UCSD-AML1 (cell line): ENCODE measurements around the gene FREM1.

Experiments
- DNase-seq: peaks from one replicate; lab custom pipeline; 2025; ENCODE audit not compliant: unreplicated experiment; lab: John Stamatoyannopoulos, UW

Gene FREM1

DNA sequence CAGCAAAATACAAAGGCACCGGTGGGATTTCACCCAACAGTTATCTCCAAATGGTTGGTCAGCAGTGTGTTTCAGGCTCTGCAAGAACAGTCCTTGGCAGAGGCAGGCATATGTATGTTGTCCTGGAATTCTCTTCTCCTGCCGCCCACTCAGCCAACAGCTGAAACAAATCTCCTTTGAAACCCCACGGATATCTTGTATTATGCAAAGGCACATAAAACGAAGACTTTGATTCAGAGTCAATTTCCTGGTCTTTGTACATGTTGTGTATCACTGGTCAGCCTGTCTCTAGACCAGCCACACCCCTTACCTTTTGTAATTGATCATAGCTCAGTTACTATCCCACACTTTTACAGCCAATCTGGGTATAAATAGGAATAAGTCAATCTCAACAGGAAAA lies 29.2 kb downstream of the FREM1 start:
- DNase-seq = no peak

GRCh38 chr9:14870090-14870489 lies 40.1 kb downstream of the FREM1 start:
- DNase-seq = no peak

DNA sequence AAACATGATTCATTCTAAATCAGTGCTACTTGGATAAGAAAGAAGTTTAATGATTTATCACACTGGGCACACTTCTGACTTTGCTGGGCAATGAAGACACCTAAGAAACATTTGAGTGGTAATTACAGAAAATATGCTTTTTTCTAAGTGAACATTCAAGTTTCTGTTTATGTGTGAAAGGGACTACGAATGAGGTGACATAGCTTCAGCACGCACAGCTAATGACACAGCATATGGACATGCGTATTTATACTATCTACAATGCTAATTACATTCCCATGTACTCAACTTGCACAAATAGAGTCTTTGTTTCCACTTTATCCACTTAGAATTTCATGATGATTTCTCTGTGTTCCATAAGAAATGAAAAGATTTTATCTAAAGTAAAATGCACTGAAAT lies 40.6 kb downstream of the FREM1 start:
- no peak for DNase-seq

- DNase-seq = no peak
These were observed 41.2 kb downstream of the FREM1 start for GRCh38 chr9:14868772-14869583.

DNA sequence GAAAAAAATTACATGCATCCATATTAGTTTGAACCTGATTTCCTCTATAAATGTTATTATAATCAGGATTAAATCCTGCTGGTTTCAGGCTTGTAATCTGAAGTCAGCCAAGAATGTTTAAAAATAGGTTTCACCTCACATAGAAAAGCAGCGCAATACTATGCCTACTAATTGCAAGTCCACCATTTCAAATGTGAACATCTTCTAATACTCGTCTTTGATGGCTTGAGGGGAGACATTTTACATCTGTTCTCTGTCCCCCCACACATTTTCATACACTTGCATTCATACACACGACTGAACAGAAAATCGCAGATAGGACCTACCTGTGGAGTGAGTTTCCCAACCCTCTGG lies 41.8 kb downstream of the FREM1 start:
- DNase-seq = no peak

GRCh38 chr9:14866200-14866749 lies 44.0 kb downstream of the FREM1 start:
- DNase-seq = no peak

GRCh38 chr9:14864309-14864708 lies 45.9 kb downstream of the FREM1 start:
- no peak for DNase-seq

GRCh38 chr9:14863402-14863801 lies 46.8 kb downstream of the FREM1 start:
- DNase-seq = no peak

DNA sequence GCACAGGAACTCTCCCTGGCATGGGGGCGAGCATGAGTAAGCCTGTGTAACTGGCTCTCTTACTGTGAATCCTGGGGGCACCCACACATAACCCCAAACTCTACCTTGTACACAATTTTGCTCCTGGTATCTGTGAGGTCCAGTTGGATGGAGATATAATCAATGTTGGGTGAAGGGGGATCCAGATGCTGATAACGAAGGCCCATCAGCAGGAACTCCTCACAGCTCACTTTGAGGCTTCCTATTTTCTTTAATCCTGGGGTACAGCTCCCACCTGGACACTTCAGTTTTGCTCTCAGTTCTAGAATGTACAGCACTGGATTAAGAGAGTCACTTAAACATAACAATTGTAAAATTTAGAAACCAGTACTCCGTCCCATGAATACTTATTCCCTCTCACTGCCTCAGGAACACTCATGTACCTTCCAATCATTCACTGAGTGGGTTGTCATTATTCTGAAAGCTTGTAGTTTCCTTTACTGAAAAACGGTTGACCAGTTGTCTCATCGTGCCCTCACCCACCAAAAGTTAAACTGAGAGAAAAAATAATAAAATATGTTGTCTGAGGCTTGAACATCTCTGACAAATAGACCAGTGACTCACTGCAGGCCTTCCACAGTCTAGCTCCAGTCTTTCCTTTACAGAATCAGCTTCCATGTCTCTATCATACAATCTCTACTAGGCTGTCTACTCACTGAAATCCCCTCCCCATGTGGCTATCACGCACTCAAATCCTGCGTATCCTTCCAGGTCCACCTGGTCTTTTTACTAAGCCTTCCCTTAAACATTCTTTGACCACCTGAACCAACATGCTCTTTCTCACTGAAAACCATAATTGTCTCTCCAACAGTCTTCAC lies 52.6 kb downstream of the FREM1 start:
- DNase-seq = no peak

DNA sequence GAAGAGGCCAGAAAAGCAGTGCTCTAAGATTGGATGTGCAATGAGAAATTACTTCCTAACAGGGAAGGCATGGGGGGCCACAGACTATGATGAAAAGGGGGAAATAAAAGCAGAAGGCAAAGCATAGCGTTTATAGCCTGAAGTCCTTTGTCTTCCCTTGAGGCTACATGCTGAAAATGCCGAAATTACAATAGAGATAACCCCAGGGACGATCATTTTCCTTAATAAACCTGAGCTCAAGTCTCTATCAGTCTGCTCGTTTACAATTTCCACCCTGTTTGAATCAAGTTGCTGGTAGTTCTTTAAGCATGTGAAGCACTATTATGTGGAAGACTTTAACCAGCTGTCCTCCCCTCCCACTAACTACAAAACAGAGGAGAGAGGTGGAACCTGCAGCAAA lies 60.4 kb downstream of the FREM1 start:
- DNase-seq = no peak

GRCh38 chr9:14849296-14849695 lies 60.9 kb downstream of the FREM1 start:
- no peak for DNase-seq

GRCh38 chr9:14846871-14847311 lies 63.3 kb downstream of the FREM1 start:
- DNase-seq = peak; percentile 62

DNA sequence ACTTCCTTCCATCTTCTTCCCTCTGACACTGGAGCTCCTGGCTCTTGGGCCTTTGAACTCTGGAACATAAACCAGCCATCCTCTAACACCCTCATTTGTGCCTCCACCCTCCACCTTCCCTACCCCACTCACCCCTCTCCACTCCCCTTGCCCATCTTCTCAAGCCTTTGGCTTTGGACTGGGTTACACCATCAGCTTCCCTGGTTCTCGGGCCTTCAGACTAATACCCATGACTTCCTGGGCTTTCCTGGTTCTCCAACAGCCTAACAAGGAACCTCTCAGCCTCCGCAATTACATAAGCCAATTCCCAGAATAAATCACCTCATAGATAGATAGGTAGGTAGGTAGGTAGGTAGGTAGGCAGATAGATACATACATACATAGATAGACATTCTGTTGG lies 67.1 kb downstream of the FREM1 start:
- DNase-seq = no peak

DNA sequence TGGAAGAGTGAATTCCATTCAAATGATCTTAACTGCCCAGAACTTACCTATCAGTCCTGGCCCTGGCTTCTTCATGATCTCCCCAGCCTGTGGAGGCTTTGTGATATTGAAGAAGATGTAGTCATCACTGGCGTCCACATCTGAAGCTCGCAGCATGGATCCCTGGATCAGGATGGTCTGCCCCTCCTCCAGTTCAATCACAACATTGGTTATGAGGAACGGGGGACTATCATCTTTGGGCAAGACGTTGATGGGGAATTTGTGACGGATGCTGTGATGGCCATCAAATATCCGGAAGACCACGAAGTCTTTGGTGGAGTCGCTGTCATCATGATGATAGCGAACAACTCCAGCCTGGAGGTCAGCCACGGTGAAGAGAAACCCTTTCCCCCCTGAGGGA lies 68.0 kb downstream of the FREM1 start:
- no peak for DNase-seq

GRCh38 chr9:14838701-14839100 lies 71.5 kb downstream of the FREM1 start:
- no peak for DNase-seq

- no peak for DNase-seq
These were observed 73.3 kb downstream of the FREM1 start for GRCh38 chr9:14836885-14837284.

DNA sequence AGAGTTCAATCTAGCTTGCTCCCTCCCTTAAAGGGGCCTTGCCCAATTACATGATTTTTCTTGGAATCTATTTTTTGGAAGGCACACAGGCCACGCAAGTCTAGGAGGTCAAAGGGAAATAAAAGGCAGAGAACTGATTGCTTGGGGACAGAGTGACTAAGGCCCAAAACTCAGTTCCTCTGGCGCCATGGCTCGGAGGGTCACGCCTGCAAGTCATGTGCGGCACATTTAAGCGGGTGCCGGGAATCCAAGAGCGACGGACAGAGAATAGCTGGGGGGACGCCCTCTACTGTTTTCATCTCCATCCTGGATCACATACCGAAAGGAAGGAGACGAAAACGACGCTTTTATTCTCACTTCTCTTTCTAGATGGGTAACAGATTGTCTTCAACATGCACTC lies 78.6 kb downstream of the FREM1 start:
- no peak for DNase-seq

- no peak for DNase-seq
These were observed 79.2 kb downstream of the FREM1 start for GRCh38 chr9:14831074-14831473.

GRCh38 chr9:14830057-14830456 lies 80.2 kb downstream of the FREM1 start:
- DNase-seq = no peak

GRCh38 chr9:14829204-14829603 lies 81.0 kb downstream of the FREM1 start:
- DNase-seq = no peak

DNA sequence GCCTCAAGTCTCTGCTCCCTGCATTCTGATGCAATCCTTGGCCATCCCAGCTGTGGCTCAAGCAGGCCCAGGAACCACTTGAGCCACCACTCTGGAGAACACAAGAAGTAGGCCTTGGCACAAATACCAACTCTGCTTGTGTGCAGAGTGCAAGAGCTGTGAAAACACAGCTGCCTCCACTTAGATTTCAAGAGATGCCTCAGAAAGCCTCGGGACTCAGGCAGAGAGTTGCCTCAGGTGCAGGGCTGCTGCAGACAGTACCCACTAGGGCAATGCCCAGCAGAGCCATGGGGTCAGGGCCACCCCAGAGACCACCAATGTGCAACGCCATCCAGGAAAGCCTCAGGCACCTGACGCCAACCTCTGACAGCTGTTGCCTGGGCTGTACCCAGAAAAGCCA lies 82.4 kb downstream of the FREM1 start:
- DNase-seq = no peak

DNA sequence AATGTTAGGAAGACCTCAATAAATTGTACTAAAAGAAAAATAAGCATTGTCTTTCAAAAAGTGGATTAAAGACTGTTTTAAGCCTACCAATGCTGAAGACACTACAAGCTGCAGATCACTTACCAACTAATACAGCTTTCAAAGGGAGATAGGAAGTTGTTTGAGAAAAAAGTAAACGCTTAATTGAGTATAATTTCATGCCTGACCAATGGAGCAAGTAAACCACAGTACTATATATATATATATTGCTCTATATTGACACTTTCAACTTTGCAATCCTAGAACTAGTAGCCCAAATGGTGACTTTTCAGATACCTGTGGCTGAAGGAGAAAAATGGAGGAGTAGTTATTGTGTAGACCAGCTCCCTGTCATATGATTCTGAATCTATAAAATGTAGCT lies 85.7 kb downstream of the FREM1 start:
- DNase-seq = no peak
